Thyroid gland (tissue), 4 donors: Measurements from ENCODE around the gene PRKCE.

Experiments
- CTCF ChIP-seq, 6 experiments: fragments of 200-600 bp in 3 of 6; fragments of 450-650 bp in 3 of 6; sonication (generic) in 3 of 6; IDR thresholded peaks; one replicate each; pipeline ENCODE4 v1.5.1; 2016 to 2019; ENCODE audit warnings: antibody characterized with exemption in 6 of 6, mild to moderate bottlenecking in 2 of 6, inconsistent platforms in 1 of 6, moderate library complexity in 1 of 6
- POLR2A ChIP-seq, 2 donors: fragments of 450-650 bp; IDR thresholded peaks; one replicate each; pipeline ENCODE4 v1.6.1; 2017; ENCODE audit warnings: antibody characterized with exemption in 2 of 2, mild to moderate bottlenecking in 2 of 2, moderate library complexity in 1 of 2

- TF ChIP-seq CTCF (IDR thresholded peaks at IDR 0.05), result no peak
- no peak for TF ChIP-seq POLR2A (IDR thresholded peaks at IDR 0.05)
Observed at GRCh38 chr2:46135228-46135855, 483.9 kb downstream of the PRKCE start.
